NCI-H69 (cell line): ENCODE measurements around the gene PLEKHA7.

Experiments used
- DNase-seq: peaks from one replicate; lab custom pipeline; 2025; lab: John Stamatoyannopoulos, UW

PLEKHA7 gene

DNA sequence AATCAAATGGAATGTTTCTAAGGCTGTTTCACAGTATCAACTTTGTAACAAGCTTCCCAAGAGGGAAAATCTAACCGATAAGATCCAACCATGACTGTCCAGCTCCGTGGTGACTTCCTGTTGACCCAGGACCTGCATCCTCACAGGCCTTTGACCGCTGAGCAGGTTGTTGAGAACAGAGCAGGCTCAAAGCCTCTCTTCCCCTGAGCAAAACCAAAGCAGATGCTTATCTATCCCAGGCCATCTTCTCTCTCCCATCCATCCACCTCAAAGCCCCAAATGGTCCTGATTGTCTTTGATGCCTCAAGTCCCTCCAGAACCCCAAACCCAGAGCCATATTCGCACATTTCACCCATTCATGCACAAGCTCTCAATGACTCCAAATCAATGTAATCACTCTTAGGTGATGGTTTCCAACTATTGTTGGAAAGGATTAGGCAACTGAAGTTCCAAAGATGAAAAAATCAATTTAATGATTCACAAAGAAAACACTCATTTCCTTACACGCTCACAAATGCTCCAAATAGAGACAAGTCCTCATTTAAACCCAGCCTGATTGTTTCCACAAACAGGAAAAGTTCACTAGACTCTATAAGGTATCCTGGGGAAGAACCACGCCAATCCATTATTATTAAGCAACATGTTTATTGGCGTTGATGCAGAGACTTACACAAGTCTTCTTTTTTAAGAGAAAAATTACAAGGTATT is 227.0 kb downstream of the PLEKHA7 start:
- no peak for DNase-seq

DNA sequence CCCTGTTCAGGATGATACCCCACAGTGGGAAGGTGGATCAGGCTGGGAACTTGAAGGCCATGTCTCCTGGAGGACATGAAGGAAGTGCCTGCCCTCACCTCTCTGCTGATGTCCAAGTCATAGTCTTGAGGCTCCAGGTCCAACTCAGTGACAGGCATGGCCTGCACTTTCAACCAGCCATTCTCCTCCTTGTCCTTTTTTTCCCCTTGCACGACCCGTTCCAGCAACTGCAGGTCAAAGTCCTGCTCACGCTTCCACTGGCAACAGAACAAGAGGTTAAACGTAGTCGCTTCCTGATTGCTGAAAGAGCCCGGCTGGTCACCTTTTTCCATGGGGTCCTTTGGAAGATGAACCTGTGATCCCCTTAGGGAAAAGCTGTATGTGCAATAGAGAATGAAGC is 228.1 kb downstream of the PLEKHA7 start:
- no peak for DNase-seq

DNA sequence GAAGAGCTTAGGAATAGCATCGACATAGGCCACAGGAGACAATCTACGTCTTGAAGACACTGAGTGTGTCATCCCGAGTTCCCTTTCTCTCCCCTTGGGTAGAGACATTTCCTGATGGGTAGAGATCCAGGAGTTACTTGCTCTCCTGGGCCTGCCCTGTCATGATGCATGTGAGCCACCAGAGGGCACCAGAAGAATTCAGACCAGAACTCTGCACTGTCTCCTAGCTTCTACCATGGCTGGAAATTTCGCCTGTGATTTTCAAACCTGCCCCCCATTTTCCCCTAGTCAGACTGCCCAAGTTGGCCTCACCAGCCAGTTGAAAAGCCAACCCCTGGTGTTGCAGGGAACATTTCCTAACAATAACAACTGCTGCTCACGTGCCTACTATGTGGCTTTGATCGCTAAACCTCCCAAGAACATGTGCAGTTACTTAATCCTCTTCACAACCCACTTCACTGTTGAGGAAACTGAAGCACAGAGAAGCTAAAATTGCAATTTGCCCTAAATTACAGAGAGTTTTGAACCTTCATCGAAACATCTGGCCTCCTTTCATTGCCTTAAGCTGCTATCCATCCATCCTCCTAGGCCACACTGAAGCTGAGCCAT is 228.6 kb downstream of the PLEKHA7 start:
- DNase-seq, result peak; percentile 67

DNA sequence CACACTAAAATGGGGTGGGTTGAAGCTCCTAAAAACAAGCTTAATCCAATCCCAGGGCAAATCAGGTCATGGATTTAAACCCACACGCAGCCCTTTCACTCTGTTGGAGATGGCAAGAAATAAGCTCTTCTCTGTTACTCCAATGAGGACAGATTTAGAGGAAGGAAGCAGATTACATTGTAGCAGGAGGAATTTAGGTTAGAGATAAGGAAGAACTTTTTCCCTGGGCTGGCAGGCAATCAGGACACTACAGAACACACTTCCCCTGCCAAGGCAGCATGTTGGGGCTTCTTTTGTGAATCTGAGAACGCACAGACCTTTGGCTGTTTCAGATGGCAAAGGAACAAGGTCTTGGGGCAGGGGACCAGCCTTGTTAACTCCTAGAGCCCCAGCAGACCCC is 229.5 kb downstream of the PLEKHA7 start:
- no peak for DNase-seq

DNA sequence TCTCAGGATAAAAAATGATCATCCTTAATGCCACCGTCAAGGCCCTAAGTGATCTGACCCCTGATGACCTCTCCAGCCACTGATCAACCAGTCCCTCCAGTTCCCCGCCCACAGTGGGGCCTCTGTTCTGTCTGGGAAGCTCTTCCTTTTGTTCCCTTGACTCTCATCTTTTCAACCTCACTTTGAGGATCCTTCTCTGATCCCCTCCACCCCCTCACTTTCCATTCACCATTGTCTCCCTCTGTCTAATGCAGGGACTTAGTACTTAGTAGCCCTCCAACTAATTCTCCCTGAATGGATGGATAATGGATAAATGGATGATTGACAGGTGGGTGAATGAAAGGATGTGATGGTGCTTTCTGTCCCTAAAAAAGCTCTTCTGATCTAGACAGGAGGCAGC is 230.1 kb downstream of the PLEKHA7 start:
- DNase-seq, result no peak

DNA sequence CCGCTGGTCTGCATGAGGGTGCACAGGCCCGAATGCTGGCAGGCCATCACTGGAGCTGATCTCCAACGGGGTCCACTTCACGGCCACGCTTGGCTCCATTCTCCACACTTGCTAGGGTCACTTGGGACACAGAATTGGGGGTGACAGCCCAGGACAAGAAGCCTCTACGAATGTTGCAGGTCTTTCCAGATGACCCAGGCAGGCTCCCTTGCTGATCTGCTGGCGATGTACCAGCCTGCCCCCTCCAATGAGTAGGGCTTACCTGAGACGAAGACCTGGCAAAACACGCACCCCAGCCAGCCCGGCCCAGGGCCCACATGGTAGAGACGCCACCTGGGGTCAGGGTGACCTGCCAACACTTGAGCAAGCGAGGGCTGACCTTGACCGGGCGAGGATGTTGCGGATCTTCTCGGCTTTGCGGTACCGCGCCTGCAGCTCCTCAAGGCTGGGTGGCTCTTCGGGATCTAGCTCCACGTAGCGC is 230.9 kb downstream of the PLEKHA7 start:
- no peak for DNase-seq

DNA sequence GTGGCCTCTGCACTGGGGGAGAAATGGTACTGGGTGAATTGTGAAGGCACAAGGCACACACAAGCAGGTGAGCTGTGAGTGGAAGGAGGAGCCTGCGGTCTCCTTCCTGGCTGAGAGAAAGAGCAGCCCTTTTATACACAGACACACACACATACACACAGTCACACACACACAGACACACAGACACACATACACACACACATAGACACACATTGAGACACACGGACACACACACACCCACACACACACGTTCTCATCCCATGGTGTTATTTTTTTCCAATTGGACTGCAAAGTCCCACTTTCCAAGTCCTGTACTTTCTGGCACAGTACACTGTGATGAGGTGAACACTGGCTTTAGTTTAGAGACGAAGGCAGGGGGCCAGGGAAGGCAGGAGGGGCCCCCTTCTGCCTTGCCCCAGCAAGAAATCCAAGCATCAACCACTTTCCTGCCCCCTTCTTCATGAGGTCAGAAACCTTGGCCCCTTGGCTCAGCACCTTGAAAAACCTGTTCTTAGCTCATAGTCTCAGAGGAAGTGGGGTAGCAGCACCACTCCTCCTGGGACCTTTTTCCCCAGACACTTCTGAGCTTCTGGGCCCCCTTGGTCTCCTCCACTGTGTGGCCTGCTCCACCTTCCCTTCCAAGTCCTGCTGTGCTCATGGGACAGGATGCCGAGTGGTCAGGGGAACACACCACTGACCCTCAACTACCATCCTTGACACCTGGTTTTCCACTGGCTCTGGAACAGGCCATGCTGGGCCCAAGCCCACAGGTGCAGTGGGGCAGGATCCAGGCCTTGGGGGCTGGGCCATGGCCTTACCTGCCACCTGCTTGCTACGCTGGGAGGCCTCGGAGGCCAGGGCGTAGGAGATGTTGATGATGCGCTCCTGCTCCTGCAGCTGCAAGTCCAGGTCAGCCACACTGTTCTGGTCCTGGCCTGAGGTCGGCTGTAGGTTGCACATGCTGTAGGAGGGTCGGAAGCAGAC is 232.0 kb downstream of the PLEKHA7 start:
- no peak for DNase-seq

DNA sequence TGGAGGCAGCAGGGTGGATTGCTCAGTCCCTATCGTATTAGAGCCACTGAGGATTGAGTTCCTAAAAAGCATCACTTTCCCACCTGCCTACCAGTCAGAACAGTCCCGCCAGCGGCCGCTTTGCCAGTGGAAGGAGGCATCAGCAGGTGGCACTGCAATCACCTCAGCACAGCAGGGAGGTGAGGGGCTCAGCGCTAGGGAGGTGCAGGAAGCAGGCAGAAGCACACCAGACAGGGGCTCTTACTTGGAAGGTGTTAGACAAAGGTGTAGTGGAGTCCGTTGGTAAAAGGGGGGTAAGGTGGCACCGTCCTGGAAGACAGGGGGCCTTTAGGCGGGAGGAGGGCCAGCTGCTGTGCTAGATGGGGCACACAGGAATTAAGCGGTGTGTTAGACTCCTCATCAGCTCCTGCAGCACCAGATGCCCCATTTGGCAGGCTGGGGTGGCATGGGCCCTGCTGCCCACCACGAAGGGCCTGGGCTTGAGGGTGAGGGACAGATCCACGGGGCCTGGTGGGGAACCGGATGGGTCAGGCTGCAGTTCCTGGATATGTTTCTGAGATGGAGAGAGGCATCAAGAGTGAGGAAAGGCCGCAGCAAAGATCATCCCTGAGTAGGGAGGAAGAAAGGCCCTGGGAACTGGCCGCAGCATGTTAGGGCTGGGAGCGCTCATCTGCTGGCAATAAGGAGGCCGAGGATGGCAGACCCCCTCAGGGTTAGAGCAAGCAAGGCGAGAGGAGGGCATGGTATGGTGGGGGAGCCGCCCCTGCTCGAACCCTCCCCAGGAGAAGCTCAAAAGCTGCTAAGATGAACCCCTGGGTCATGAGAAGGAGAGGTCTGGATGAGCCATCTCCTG is 233.3 kb downstream of the PLEKHA7 start:
- peak; percentile 20 for DNase-seq

DNA sequence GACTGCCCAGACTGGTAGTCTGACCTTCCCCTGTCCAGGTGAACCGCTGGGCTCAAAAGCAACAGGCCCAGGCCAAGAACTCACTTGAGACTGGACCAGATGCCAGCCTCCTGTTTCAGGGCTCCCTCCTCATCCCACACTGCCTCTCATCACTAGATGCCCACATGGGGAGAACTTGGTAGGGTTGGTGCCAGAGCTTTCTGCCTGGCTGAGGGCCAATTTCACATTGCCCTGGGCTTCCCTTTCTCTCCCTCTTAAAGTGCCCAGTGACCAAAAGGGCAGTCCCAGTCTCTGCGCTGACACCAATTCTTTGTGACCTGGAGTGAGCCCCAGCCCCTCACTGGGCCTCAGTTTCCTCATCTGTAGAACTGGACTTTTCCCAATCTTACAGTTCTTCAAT is 234.1 kb downstream of the PLEKHA7 start:
- peak; percentile 28 for DNase-seq

DNA sequence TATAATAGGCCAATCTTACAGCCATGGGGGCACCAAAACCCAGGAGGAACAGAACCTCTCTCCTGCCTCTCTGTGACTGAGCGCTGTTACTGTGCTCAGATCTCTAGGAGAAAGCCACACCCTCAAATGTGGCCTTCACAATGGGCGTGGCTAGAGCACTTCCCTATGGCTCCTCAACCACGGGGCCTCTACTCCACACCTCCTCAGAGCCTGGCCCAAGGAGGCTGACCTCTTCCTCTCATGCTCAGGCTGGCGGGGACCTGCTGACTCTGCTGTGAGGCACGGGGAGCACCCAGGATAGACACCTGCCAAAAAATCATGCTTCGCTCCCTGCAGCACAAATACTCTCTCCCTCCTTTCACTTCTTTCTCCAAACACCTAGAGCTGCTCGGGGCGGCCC is 234.8 kb downstream of the PLEKHA7 start:
- peak; percentile 22 for DNase-seq

DNA sequence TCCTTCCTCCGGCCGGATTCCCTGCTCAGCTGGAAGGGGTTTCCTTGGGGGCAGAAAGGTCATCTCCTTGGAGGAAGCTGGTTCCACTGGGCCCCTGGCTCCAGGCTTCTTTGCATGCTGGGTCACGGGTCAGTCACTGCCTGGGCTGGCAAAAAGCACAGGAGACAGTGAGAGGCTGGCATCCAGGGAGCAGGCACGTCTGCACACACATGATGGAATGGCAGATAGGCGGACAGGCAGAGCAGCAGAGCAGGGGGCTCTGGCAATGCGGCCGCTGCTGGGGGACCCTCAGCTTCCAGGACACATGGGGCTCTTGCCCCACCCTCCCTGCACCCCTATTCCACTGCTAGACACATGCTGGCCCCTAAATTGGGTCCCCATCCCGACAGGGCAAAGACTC is 235.3 kb downstream of the PLEKHA7 start:
- DNase-seq, result no peak

DNA sequence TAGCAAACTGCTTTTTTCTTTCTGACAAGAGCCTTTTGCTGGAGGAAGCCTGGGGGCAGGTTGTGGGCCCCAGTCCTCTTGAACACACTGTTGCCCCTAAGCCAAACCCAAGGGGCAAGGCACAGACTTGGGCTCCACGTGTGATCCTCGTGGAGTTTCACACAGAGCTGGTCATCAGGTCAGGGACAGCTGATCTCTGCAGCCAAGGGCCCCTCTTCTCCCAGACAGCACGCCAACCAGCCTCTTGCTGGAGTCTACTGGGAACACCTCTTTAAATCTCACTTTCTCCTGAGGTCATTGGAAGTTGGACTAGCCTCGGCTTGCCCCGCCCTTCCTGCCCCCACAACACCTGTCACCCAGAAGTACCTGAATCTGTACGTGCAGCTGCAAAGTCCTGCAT is 235.9 kb downstream of the PLEKHA7 start:
- no peak for DNase-seq

DNA sequence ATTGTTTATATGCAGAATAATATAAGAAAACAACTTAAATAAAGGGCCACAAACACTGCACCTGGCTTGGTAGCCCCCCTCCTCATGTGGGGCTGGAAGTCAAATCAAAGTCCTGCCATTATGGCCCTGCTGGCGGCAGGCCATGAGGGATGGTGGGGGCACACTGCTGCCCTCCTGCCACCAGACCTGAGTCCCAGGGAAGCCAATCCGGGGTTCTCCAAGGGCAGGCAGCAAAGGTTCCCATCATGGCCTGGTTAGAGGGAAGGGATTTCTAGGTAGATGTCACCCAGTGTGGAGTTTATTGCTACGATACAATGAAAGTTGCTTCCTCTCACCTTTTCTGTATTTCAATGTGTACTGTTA is 236.6 kb downstream of the PLEKHA7 start:
- no peak for DNase-seq

DNA sequence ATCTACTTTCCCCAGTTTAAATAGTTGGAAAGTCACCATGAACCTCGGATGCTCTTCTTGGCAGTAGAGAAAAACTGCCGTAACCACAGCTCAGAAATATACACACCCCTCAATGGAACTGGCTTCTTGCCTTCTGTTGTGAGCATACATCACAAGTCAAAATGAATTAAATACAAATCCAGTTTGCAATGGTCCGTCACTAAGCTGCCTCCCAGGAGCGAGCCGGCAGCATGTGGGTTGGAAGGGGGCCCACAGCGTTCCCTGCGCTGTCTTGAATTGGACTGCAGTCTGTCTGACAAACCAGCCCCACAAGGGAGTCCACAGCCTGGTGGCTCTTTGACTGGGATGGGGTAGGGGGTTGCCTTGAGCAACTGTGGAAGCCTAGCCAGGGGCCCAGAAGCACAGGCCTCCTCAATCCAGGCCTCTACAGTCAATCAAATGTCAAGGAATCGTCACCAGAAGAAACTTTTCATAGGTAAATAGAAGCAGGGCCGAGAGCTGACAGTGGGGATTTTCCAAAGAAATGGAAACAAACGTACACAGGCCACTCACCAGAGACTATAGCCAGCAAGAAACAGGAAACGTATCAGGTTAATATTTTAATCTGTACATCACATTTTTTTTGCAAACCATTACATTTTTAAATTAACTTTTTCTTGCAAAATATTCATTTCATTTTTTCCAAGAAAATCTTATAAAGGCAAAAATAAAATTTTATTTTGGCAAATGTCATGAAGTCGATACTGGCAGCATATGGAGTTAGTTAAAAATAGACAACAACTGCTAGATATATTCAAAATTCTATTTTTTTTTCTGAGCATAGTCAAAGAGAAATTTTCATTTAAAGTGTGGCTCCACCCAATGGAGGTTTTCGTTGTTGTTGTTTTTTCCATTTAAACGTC is 237.3 kb downstream of the PLEKHA7 start:
- no peak for DNase-seq

DNA sequence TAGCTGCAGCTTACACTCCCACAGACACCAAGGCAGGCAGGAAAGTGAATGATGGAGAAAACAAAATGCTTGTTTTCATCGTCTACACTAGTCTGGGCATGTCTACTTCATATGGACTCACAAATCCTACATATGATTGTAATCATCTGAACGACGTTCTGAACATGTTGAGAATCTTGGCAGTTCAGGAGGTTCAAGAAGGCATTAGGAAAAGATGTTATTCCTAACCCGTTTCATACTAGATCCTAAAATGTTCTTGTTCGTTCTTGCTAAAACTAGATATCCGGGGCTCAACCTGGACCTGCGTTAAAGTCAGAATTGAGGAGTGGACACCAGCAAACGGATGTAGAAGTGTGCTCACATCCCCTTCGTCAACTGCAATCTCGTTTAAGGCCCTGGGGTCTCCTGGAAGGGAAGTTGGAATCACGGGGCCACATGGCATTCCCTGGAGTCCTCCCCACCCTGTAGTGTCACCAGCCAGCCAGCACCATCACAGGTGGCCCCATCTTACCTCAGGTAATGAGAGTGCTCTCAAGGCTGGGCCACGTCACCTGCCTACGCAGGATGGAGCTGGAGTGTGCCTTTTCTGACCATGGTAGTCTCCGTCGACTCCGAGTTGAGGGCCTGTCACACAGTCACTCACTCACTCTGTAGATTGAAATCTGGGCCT is 238.5 kb downstream of the PLEKHA7 start:
- no peak for DNase-seq

DNA sequence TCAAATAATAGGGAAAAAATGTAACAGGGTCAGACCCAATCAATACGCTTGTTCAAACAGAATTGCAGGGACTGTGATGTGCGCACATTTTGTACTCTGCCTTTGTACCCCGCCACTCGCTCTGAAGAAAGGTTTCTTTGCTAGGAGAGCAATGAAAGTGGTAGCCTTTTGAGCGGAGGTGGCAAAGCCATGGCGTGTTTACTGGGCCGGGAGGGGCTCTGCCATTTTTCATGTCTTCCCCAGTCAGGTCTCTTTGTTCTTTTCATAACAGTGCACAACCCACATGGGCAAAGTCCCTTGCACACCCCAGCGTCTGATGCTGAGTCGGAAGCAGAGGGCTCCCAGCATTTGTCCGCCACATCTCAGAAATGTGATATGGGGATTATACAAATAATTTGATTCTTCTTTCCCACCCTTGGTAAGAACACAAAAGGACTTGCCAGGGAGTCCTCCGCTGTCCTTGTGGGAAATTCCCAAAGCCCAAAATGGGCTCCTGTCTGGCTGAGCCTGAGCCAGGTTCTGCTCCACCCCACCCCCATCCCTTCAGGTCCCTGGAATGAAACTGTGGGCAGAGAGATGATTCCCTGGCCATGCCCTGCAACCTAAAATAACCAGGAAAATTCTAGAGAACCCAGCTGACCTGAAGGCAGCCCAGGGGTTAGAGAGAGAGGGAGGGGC is 239.1 kb downstream of the PLEKHA7 start:
- peak; percentile 52 for DNase-seq

DNA sequence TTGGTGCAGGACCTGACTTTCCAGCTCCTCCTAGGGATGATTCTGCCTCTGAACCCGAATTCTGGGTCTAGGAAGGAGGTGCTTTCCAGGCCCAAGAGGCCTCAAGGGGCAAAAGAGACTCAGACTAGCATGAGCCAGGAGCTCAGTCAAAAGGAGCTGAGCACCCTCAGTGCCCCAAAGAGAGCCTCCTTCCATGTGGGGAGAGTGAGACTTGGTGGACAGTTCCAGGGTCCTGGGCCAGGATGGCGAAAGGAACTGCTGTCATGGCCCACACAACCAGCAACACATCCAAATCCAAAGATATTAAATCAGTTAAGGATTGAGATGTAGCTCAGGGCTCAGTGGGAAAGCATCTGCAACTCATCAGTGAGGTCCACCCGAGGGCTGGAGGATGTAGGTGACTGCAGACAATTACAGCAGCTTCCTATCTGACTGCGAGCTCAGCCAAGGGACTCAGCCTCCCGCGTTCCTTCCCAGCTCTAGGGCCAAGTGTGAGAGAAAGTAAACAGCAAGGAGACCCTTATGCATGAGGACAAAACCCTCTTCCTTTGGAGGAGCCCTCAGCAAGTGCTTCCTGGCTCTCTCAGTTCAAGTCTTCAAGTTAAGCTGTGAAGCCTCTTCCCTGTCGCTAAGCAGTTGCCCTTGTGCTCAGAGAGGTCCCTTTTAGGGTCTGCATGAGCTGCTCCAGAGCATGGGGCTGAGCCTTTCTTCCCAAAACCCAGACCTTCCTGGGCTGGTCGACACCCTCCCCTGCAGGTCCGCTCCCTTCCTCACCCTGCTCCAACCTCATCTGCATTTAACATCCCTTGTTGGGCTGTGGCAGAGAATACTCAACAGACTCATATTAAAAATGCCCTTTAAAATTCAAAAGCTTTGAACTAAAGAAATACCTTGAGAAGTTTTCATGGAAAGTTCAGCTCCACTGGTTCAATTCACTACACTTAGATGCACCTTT is 240.0 kb downstream of the PLEKHA7 start:
- no peak for DNase-seq

DNA sequence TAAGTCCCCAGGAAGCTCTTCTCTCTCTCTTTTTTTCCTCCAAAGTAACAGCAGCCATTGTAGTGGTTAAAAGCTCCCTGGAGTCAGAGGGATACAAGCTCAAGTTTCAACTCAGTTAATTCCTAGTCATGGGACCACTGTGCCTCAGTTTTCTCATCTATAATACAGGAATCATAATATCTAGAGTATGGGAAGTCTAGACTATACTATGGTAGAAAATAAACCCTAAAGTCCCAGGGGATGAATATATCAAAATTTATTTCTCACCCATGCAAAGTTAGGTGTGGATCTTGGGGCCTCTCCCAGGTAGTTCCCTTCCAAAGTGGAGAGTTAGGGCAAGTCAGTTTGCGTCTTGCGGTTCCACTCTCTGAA is 242.1 kb downstream of the PLEKHA7 start:
- DNase-seq, result no peak
